GM19023 (cell line): ENCODE data around the gene CEP350.

ENCODE experiments used
- ATAC-seq: cut with Tn5 transposase; IDR thresholded peaks from one replicate; pipeline ENCODE4 v1.9.1; 2021; ENCODE audit warnings: mild to moderate bottlenecking, moderate library complexity; ENCODE audit not compliant: unreplicated experiment

CEP350 gene

DNA sequence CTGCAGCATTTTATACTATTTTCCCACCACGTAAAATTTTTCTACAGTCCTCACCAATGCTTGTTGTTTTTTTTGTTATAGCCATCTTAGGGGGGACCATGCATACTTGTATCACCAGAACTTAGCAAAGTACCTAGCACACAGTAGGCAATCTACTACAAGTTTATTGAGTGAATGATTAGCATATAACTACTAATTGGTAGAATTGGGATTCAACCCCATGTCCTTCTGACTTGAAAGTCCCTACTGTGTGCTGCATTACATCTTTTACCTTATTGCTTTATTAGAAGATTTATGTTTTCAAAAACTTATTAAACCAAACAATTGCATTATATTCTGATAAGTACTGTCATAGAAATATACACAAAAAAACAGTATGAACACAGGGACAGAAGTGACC is 92.1 kb downstream of the CEP350 start:
- no peak for ATAC-seq

DNA sequence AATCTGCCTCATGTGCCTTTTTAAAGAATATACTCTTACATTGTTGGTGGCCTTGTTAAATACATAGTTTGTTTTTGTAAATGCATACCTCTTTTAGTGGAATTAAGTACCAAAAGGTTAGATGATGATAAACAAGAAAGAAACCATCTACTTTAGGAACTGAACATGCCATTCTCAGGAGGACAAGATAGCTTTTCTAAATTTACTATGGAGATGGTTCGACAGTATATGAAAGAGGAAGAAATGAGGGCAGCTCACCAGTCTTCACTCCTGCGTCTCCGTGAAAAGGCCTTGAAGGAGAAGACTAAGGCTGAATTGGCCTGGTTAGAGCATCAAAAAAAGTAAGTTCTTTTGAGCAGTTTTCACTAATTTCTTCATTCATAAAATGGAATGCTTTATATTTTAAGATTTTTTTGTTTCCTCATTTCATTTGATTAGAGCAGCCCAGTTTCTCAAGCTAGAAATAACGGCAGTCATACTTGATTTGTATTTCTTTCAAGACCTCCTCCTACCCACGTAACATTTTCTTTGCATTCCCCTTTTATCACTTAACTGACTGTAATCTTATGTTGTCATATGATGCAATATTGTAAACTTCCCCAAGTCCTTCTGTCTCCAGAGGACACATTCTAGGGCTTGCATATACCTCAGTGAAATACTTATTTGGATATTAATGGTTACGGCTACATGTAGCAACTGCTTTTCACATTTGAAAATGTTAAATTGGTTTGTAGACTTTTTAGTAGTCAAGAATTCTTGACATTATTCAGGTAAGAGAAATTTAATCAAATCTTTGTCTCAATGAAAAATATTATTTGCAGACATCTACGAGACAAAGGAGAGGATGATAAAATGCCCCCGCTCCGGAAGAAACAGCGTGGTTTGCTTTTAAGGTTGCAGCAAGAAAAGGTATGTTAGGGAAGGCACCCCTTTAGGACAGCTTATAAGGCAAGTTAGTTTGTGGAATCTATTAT is 99.3 kb downstream of the CEP350 start:
- no peak for ATAC-seq

DNA sequence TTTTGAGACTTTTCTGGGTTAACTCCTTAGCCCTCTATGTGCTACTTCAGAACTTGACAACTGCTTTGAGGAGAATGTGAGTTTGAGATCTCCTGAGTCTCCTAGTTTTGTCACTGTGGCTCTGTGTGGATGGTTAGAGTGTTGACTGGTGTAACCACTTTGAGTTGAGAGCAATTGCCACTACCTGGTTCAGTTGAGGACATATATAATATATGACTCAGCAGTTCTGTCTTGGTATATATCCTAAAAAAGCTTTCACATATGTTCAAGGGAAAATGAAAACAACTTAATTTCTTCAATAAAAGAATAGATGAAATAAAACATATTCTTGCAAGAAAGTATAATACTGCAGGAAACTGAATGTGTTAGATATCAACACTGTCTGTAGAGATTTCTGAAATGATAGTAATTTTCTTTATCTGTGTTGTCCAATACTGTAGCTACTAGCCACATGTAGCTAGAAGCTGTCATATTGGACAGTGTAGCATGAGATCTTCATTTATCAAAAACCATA is 103.3 kb downstream of the CEP350 start:
- no peak for ATAC-seq

GRCh38 chr1:180061019-180061418 is 106.4 kb downstream of the CEP350 start:
- no peak for ATAC-seq

DNA sequence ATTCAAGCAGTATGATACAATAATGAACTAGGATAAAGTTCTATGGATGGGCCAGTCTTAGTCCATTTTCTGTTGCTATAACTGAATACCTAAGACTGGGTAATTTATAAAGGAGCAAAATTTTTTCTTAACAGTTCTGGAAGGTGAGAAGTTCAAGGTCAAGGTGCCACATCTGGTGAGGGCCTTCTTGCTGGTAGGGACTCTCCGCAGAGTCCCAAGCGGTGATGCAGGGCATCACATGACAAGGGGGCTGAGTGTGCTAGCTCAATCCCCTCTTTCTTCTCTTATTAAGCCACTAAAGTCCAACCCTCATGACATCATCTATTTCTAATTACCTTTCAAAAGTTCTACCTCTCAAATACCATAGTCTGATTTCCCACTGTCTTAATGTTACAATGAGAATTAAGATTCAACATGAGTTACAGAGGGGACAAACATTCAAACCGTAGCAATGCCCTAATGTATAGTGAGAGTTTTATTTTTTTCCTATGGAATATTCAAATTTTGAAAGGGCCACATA is 107.9 kb downstream of the CEP350 start:
- no peak for ATAC-seq

GRCh38 chr1:180065408-180065807 is 110.8 kb downstream of the CEP350 start:
- ATAC-seq = no peak

GRCh38 chr1:180066150-180066549 is 111.5 kb downstream of the CEP350 start:
- no peak for ATAC-seq

GRCh38 chr1:180070286-180070685 is 115.7 kb downstream of the CEP350 start:
- no peak for ATAC-seq

- ATAC-seq = no peak
Measured at GRCh38 chr1:180071759-180072158, 117.1 kb downstream of the CEP350 start.

DNA sequence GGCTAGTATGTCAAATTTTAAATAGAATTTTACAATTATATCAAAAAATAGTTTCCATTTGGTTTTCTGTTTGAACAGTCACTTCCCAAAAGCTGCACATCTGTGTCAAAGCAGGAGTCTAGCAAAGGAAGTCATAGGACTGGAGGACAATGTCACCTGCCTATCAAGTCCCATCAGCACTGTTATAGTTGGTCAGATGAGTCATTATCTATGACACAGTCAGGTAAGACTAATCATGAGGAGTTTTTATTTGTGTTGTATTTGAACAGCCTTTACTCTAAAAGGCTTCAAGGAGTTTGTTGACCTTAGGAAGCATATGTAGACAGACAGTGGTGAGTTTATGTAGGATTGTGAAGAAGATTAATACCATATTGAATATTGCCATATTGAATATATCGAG is 125.8 kb downstream of the CEP350 start:
- no peak for ATAC-seq

GRCh38 chr1:180081474-180081873 is 126.9 kb downstream of the CEP350 start:
- no peak for ATAC-seq

DNA sequence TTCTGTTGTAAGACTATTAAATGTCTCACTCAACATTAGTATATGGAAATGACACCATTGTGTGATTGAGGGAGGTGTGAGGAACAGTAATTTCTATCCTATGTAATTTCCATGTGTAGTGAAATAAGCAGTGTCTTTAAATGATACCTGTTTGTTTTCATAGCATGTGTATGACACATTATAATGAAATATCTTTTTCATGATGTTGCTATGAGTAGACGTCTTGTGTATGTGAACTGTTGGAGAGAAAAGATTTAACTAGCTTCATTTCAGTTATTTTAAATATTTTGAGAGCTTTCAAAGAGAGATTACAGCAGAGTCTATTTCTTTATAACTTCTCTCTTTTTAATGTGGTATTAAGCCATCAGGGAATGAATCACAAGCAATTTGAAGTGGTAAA is 128.6 kb downstream of the CEP350 start:
- ATAC-seq = no peak

DNA sequence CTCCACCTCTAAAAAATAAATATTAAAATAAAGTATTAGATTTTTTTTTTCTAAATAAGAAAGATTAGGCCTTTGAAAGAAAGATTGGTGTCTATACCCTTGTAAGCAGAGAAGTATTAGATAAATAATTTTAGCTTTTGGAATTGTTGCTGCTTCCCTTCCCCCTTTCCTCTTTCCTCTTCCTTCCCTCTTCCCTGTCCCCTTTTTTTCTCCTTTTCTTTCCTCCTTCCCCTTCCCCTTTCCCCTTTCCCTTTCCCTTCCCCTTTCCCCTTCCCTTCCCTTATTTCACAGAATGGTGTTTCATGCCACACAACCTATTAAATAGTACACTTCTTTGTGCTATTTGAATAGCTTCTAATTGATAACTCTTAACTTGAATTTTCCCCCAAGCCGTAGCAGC is 130.3 kb downstream of the CEP350 start:
- ATAC-seq = no peak

DNA sequence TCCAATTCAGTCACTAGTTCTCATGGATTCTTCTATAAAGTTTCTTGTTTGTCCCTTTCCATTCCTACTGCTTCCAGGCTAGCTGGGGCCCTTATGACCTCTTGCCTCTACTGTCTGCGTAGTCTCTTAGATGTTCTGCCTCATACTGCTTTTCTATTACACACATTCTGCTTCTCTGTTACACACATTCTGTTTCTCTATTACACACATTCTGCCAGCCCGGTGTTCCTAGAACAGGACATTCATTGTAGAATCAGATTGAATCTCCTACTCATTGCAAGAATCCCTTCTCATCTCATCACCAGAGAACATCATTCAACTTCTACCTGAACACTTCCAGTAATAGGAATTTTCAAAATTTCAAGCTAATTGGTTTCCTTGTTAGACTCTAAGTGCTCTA is 130.7 kb downstream of the CEP350 start:
- no peak for ATAC-seq

- ATAC-seq = no peak
Measured at GRCh38 chr1:180092931-180093650, 138.5 kb downstream of the CEP350 start.

DNA sequence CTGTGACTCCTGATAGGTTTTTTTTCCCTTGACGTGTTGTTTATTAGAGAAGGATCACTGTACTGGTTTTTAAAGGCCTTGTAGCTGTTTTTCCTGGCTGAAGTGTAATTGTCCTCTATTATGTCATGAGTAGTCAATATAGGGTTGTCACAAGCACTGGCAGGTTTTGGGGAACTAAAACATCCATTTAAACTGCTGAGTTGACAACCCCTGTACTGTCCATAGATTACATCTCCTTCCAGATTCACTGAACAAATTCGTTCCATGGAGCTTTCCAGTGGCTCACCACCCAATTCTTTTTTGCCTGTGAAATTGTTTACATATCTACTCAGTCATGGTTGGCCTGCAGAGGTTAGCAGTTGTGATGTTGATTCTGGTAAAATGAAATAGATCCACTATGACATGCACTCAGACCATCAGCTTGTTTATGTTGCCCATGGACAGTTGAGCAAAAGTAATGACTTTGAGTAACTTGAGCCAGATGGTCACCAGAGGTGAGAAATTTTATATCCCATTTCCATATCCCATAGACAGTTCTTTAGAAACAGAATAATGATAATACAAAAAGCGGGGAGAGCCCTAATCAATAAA is 140.2 kb downstream of the CEP350 start:
- no peak for ATAC-seq

DNA sequence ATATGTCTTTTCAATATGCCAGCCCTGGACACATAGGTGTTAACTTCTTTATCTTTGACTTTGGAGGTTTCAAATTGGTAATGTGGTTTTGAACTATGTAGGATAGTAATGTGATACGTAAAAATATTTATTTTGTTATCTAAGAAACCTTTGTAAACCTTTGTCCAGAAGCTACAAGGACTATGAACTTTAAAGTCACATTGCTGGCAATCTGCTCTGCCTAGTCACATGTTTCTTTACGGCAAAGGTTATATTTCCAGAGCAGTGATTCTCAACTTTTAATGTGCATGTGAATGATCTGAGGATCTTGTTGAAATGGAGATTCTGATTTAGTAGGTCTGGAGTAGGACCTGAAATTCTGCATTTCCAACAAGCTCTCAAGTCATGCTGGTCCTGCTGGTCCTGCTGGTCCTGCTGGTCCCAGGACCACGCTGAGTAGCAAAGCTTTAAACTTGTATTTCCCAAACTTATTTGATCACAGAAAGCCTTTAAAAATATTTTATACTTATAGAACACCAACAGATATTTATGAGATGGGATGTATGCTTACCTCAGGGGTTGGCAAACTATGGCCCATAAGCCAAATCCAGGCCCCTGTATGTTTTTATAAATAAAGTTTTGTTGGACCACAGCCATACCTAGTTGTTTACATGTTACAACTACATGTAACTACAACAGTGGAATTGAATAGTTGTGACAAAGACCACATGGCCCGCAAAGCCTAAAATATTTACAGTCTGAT is 142.1 kb downstream of the CEP350 start:
- ATAC-seq = no peak

- ATAC-seq = no peak
Measured at GRCh38 chr1:180097326-180097605, 142.7 kb downstream of the CEP350 start.

- no peak for ATAC-seq
Measured at GRCh38 chr1:180101411-180101810, 146.8 kb downstream of the CEP350 start.

- no peak for ATAC-seq
Measured at GRCh38 chr1:180103819-180104218, 149.2 kb downstream of the CEP350 start.

DNA sequence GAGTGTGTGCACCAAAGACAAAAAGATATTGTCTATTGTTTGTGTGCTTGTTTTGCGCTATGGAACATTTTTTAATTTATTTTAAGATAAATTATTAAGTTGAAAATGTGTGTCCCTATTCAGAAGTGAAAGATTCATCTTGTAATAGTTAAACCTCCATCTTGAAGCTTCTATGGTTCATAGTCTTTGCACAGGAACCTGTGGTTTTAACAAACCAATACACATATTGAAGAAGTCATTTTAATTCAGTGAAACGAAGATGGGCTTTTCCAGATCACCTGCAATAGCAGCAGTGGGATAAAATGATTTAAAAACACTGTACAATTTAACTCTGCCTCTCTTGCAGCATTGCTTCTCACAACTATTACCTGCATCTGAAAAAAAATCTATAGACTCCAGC is 157.5 kb downstream of the CEP350 start:
- ATAC-seq = no peak
